HG02763 (cell line): ENCODE measurements around the gene RBKS.

Source experiments
- ATAC-seq: cut with Tn5 transposase; IDR thresholded peaks from one replicate; pipeline ENCODE4 v1.9.1; 2021; ENCODE audit warnings: mild to moderate bottlenecking, moderate library complexity; ENCODE audit not compliant: unreplicated experiment

RBKS gene

GRCh38 chr2:27838502-27838901 is 51.7 kb downstream of the RBKS start:
- ATAC-seq: no peak

DNA sequence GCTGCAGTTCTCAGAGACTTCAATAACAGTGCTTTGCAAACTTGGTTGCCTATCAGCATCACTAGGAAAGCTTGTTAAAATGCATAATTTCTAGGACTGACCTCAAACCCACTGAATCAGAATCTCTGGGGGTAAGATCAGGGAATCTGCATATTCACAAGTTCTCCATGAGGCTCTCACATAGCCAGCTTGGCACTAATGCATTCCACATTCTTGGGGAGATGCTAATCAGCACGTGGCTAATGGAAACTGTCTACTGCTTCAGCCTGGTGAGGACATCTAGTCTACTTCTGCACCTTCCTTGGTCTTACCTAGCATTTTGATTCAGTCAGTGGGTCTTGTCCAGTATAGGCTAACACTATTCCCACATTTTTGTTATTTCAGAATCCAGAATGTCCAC is 56.3 kb downstream of the RBKS start:
- ATAC-seq: no peak

DNA sequence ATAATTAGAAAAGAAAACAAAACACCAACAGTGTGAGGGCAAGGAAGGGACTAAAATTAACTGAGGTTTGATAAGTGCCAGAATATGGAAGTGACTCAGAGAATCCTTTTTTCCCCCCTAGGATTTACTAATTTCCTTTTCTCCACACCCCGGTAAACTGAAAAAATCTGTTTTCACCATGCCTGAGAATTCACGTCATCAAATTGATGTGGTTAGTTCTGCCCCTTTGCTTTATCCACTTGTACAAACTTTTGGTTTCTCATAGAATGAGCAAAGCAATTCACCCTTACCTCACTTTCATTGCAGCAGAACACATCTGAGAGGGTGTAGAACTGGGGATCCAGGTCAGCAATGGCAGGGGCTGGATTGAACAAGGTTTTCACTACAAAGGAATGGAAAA is 57.8 kb downstream of the RBKS start:
- no peak for ATAC-seq

GRCh38 chr2:27831279-27832050 is 58.7 kb downstream of the RBKS start:
- ATAC-seq: no peak

GRCh38 chr2:27830656-27831055 is 59.5 kb downstream of the RBKS start:
- no peak for ATAC-seq

DNA sequence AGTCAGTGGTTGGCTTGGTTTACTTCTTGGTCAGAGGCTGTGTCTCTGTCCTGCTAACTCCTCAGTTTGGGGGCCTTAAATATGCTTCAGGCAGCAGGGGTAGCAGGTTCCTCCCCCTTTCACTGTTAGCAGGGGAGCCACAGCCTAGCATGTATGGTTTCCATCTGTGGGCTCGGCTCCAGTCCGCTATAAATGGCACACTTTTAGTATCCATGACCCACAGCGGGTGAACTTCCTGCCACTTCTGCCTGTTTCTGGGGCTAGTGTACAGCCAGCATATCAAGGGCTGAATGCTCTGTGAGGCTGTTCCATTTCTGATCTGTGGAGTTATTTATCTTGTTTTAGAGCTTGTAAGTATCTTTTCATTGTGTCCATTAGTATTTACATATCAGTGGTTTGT is 60.4 kb downstream of the RBKS start:
- ATAC-seq: no peak

DNA sequence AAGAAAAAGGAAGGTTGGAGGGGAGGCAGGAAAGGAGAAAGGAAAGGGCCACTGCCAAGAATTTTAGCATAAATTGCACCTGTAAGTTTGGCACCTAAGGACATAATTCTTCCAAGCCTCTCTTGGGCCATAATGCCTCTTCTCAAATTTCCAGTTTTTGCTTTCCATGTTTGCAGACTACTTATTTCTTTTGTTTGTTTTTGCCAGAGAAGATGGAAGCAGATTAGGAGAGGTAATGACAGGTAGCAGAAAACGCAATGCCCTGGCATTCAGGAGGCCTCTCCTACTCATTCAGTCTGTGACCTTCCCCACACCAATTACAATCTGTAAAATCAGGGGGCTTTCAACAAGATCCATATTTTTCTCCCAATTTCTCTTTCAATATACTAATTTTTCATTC is 61.9 kb downstream of the RBKS start:
- no peak for ATAC-seq

DNA sequence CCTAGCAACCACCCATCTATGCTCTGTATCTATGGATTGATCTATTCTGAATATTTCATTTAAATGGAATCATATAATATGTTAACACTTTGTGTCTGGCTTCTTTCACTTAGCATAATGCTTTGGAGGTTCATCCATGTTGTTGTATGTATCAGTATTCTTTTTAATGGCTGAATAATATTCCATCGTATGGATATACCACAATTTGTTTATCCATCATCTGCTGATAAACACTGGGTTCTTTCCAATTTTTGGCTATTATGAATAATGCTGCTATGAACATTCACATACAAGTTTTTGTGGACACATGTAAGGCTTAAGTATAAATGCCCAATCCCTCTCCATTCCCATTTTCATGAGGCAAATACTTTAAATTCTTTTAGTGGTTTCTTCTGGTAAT is 65.8 kb downstream of the RBKS start:
- no peak for ATAC-seq

DNA sequence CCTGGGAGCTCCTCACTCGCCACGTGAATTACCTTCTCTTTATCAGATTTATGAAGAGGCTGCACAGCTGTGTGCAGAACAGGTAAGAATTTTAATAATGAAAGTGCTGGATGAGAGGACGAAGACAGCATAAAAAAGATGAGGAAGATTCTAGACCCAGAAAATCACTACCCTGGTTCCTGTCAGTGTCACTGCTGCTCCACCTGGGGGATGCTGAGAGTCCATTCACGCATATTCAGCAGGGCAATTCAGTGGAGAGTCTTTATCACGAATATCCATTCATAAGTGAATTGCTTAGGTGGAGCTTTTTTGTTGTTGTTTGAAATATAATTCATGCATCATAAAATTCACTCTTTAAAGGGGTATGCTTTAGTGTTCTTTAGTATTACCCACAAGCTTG is 66.6 kb downstream of the RBKS start:
- no peak for ATAC-seq

DNA sequence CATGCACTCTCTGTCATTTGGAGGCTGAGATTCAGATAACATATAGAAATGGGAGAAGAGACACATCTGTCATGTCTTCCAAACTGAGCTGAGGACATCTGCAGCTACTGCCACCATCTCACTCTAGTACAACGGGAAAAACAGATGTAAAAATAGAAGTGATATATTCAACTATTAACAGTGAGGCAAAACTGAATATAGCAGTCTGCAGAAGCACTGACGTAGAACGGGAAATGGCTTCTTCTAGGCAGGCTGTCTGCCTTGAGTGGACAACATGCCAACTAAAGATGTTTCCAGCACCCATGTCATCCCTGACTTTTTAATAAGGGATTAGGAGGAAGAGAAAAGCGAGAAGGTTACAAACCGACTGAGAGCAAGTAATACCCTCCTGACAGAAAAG is 67.1 kb downstream of the RBKS start:
- no peak for ATAC-seq

DNA sequence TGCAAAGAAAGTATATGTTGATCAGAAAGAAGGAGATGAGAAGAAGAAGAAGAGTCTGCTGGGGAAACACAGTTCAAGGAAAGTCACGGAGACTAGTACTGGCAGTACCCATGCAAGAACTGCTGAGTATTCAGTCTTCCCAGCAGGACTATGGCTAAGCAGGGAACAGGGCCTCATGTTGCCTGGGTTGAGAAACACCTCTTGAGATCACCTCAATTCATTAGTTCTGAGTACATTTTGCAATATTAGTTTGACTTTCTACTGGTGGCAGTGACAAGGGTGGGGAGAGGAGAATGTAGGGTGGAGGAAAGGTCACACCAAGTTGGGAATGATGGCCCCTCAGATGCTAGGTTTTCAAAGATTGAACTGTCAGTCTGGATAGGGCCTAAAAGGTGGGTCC is 68.1 kb downstream of the RBKS start:
- no peak for ATAC-seq

GRCh38 chr2:27815860-27816438 is 74.2 kb downstream of the RBKS start:
- no peak for ATAC-seq

- ATAC-seq: no peak
These were observed 75.4 kb downstream of the RBKS start for GRCh38 chr2:27814758-27815157.

DNA sequence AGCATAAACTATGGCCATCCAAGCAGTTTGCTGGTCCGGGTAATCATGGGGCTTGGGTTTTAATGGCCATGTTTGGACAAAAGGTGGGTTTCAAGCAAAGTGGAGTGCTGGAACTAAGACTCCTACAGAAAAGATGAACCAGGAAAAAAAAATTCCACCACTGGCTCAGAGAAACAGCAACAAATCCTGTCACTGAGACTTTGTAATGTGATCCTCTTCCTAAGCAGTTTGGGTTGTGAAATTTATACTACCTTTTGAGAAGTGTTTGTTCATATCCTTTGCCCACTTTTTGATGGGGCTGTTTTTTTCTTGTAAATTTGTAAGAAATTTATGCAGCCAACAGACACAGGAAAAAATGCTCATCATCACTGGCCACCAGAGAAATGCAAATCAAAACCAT is 78.4 kb downstream of the RBKS start:
- ATAC-seq: no peak

- ATAC-seq: no peak
These were observed 79.7 kb downstream of the RBKS start for GRCh38 chr2:27810455-27810854.

DNA sequence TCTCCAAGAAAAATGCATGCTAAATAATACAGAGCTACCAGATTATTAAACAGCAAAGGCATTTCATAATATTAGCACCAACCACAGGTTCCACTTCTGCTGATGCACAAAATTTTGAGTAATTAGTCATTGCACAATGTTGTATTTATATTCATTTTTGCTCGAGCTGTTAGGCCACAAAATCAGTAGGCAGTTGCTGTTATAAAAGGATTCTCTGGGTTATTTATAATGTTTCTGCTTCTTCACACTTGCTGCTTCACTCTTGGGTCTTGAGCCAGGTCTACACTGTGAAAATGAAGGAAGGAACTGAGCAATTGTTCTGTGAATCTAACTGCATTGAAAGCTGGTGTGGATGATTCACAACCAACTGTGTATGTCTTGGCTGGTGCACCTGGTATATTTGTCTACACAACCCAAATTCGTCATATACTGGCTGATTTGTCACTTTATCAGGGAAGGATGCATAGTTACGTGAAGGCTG is 80.4 kb downstream of the RBKS start:
- ATAC-seq: no peak

DNA sequence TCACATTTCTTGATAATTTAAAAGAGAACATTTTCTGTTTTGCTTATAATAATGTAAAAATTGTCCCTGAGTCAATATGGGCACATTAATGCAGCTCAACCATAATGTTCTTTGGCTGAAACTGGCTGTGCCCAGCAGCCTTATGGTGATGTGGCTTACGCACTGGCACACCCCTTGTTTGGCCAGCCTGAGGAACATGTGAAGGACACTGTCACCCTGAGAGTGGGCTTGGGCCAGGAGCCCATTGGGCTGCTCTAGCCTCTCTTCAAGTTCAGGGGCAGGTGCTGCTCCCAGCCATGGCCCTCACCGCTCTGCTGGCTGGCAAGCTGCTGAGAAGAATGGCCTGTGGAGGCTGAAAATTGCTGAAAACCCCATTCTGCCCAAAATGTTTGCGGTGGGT is 81.2 kb downstream of the RBKS start:
- no peak for ATAC-seq

- ATAC-seq: no peak
These were observed 81.8 kb downstream of the RBKS start for GRCh38 chr2:27808418-27808817.

DNA sequence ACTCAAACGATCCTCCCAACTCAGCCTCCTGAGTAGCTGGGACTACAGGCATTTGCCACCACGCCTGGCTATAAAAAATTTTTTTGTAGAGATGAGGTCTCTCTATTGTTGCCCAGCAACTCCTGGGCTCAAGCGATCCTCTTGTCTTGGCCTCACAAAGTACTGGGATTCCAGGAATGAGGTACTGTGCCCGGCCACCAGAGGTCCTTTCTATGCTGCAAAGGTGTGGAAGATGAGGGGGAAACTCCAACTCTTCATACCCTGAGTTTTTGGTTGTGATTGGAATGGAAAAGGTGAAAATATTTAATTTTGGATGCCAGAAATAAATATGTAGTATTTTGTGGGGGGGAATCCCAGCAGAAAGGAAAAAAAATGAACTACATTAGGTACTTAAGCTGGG is 82.7 kb downstream of the RBKS start:
- ATAC-seq: no peak

DNA sequence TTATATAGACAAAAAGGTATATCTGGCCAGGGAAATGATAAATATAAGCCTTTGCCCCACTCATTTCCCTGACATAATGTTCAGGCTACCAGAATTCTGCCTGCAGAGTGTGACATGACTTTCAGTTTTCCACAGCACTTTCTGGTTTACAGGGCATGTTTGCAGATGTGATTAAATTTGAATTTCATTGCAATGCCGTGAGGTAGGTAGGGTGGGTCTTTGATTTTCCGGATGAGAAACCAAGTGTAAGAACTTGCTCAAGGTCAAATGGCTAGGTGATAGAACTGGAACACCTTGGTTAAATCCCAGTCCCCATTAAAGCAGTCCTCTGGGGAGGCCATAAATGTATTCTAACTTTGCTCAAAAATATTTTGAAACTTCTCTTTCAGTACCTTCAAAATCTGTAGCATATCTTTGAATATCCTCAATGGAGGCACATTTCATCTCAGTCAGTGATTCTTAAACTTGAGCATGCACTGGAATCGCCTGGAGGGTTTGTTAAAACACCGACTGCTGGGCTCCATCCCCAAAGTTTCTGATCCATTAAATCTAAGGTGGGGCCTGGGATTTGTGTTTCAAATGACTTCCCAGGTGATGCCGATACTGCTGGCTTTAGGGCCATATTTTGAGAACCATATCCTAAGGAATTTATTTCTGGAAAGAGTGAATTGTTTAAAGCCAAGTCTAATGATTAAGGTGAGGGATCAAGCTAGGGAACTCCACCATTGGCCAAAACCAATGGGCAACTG is 83.7 kb downstream of the RBKS start:
- ATAC-seq: no peak

DNA sequence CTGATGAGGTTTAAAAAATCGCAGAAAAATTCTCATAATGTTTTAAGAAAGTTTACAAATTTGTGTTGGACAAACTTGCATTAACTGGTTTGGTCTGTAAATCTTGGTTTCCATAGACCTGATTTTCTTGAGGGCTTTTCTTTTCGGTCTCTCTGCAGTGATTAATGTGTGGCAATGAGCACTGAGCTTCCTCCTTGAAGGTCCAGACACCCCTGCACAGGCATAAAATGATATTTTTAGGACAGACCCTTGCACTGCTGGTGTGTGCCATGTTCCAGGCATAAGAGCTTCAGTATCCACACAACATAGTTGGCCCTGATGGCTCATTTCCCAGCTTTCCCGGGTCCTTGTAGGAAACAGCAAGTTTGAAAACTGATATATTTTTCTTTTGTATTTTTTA is 85.0 kb downstream of the RBKS start:
- ATAC-seq: no peak

DNA sequence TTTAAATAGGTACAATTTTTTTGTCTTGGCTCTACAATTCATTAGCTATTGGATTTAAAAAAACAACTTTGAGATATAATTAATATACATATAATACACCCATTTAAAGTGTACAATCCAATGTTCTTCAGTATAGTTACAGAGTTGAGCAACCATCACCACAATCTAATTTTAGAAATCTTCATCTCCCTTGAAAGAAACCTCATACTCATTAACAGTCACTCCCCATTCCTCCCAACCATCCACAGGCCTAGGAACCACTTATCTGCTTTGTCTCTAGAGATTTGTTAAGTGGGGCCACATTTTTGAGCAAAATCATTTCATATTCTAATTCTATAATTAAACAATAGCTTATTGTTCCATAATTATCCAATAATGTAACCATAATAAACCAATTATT is 86.0 kb downstream of the RBKS start:
- ATAC-seq: no peak
